HAP-1 (cell line): ENCODE measurements around the gene COL26A1.
"Not testable (repeated sequence)": the region's sequence is repeated elsewhere in the genome, so short reads cannot be mapped to it uniquely, and the experiment has no call there.

Experiments
- DNase-seq, 2 experiments: peaks; one replicate each; pipeline ENCODE4 v3.0.0-alpha.2; 2016 to 2020; ENCODE audit warnings: low spot score in 2 of 2
- H3K27me3 ChIP-seq: fragments of 250-450 bp; sonication (Bioruptor Pico); 2 replicates; pipeline ENCODE4 v1.5.1; 2020; ENCODE audit warnings: low read depth, mild to moderate bottlenecking, moderate library complexity
- H3K36me3 ChIP-seq: fragments of 250-450 bp; sonication (Bioruptor Pico); replicated peaks from 2 replicates; pipeline ENCODE4 v1.5.1; 2020; ENCODE audit warnings: mild to moderate bottlenecking
- H3K4me1 ChIP-seq: fragments of 250-450 bp; sonication (Bioruptor Pico); 2 replicates; pipeline ENCODE4 v1.5.1; 2020; ENCODE audit warnings: mild to moderate bottlenecking
- H3K4me3 ChIP-seq: fragments of 250-450 bp; sonication (Bioruptor Pico); 2 replicates; pipeline ENCODE4 v1.5.1; 2020; ENCODE audit warnings: mild to moderate bottlenecking, moderate library complexity
- H3K9me3 ChIP-seq: fragments of 250-450 bp; sonication (Bioruptor Pico); 2 replicates; pipeline ENCODE4 v1.5.1; 2020; ENCODE audit warnings: mild to moderate bottlenecking, moderate library complexity
- in situ Hi-C: fragments of 300-500 bp; cut with MboI; formaldehyde crosslinking; loops from 3 replicates; pipeline ENCODE4 v1.14.3; 2020; ENCODE audit warnings: low sequenced_read_pairs, inconsistent platforms, mixed read lengths

COL26A1 gene

DNA sequence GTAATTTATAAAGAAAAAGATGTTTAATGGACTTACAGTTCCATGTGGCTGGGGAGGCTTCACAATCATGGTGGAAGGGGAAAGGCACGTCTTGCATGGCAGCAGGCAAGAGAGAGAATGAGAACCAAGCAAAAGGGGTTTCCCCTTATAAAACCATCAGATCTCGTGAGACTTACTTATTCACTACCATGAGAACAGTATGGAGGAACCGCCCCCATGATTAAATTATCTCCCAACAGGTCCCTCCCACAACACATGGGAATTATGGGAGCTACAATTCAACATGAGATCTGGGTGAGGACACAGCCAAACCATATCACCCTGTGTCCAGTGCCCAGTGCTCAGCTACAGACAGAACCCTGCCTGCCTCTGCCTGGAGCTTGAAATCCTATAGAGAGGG lies 197.3 kb downstream of the COL26A1 start:
- H3K4me1 ChIP-seq, H3K9me3 ChIP-seq, H3K27me3 ChIP-seq, in situ Hi-C loops, H3K4me3 ChIP-seq, H3K36me3 ChIP-seq, DNase-seq: not testable (repeated sequence)

DNA sequence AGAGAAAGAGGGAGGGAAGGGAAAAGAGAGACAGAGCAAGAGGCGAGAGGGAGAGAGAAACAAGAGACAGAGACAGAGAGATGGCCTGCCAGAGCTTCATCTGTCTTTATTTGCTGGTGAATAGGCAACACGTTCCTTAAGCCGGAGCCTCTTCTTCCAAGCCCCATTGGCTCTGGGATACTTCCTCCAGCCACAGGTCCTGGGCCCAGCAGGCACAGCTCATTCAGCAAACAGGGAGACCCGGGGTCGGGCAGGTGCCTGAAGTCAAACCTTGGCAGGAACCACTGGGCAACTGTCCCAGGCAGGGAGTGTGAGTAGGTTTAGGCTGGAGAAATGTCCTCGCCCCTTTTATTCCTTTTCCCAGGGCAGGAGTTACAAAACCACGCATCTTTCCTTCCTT lies 198.2 kb downstream of the COL26A1 start:
- Histone ChIP-seq H3K27me3 (no peaks in the 10 kb centered on the region), H3K9me3 (no peaks in the 10 kb centered on the region), H3K4me1 (no peaks in the 10 kb centered on the region), H3K4me3 (no peak overlapping the region), H3K36me3 (no peaks in the 10 kb centered on the region)
- no peak for DNase-seq
- in situ Hi-C loops = no loop called here

DNA sequence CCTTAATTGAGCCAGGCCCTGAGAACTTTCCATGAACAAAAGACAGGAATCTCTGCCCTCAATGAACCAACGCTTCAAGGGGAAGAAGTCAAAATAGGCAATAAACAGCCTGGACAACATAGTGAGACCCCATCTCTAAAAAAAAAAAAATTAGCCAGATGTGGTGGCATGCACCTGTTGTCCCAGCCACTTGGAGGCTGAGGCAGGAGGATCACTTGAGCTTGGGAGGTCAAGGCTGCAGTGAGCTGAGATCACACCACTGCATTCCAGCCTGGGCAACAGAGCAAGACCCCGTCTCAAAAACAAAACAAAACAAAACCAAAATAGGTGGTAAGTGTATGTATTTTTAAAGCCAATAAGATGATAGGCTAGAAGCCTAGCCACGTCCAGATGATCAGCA lies 198.6 kb downstream of the COL26A1 start:
- in situ Hi-C loops, H3K9me3 ChIP-seq, H3K36me3 ChIP-seq, H3K4me3 ChIP-seq, H3K4me1 ChIP-seq, DNase-seq, H3K27me3 ChIP-seq: not testable (repeated sequence)

DNA sequence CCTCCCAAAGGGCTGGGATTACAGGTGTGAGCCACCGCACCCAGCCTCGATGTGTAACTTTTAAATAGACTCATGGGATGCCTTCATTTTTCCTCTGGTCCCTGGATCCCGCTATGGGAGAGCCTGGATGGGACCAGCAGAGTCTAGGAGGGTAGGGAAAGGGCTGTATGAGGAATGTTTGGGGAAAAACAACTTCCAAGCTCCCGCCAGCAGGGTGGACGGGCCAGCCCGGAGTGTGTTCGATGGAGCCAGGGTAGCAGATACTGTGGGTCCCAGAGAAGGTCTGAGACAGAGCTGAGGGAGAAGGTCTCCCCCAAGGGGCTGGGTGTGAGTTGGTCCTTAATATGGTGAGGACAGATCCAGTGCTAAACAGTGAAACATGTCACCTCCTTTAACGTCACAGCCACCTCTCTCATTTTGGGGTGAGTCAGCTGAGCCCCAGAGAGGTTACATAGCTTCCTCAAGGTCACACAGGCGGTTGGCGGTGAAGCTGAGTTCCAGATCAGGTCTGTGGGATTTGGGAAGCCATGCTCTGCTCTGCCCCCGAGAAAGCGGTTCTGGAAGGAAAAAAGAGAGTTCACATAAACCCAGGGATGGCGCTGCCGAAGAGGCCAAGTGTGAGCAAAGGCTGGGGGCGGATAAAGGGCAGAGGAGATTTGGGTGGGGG lies 200.0 kb downstream of the COL26A1 start:
- DNase-seq = no peak
- Histone ChIP-seq H3K27me3 (no peaks in the 10 kb centered on the region), H3K4me1 (no peaks in the 10 kb centered on the region), H3K36me3 (no peaks in the 10 kb centered on the region), H3K4me3 (no peak overlapping the region), H3K9me3 (no peaks in the 10 kb centered on the region)
- in situ Hi-C loops = no loop called here

DNA sequence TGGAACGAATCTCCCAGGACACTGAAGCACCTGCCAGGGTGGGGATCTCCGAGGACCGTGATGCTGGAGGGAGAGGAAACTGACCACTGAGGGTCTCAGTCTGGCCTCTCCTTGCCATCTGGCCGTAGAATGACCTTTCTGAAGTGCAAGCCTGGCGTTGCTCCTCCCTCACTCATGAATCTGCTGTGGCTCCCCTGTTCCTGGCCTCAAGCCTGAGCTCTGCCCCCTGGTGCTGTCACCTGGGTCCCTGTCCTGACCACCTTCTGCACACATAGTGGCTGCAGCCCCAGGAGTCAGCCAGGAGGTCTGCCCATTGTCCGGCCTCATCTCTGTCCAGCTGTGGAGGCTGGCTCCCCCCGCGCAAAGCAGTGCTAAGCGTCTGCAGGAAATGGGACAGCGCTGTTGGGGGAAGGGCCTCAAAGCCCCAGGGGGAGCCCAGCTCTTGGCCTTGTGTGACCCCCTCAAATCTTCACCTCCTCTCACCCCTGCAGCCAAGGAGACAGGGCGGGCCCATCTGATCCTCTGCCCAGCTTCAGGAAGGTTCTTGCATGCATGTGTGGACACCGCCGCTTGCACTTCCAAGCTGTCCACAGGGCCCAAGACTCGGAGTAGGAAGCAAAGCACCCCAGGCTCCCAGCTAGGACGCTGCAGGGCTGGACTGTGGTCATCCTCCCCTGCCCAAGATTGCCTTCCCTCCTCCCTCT lies 200.7 kb downstream of the COL26A1 start:
- H3K36me3 ChIP-seq = no peaks in the 10 kb centered on the region
- no peaks in the 10 kb centered on the region for H3K9me3 ChIP-seq
- in situ Hi-C loops = no loop called here
- H3K4me1 ChIP-seq = no peaks in the 10 kb centered on the region
- H3K27me3 ChIP-seq = no peaks in the 10 kb centered on the region
- DNase-seq = no peak
- H3K4me3 ChIP-seq = no peak overlapping the region

DNA sequence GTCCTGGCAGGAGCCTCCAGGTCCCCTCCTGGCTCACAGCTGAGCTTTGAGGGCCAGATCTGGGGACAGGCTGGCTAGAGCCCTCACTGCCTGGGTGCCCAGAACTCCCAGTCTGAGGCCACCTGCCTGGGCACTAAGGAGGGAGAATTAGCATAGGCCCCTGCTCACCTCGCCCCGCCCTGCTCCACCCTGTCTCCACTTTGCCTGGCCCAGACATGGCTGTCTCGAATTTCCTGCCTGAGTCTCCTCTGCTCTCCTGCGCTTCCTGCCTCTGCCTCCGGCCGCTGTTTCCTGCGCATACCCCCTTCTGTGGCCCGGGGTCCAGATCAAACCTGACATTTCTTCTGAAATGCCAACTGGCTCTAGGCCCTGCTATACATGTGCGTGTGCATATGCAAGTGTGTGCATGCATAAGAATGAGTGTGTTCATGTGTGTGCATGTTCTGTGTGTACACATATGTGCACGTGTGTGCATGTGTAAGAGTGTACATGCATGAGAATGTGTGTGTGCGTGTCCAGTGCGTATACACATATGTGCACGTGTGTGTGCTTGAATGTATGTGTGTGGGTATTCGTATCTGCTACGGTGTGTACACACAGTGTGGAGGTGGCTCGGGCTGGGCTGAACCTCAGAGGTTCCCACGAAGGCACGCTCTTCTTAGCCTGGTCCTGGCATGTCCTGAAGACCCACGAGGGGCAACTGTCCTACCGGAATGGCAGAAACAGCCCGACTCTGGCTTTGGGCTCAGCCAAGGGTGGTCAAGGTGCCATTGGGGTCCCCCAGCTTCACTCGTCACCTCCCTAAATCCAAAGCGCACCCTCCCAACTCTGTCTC lies 201.5 kb downstream of the COL26A1 start:
- no peak for DNase-seq
- Histone ChIP-seq H3K4me3 (no peak overlapping the region), H3K9me3 (no peaks in the 10 kb centered on the region), H3K4me1 (no peaks in the 10 kb centered on the region), H3K36me3 (no peaks in the 10 kb centered on the region), H3K27me3 (no peaks in the 10 kb centered on the region)
- in situ Hi-C loops = no loop called here

DNA sequence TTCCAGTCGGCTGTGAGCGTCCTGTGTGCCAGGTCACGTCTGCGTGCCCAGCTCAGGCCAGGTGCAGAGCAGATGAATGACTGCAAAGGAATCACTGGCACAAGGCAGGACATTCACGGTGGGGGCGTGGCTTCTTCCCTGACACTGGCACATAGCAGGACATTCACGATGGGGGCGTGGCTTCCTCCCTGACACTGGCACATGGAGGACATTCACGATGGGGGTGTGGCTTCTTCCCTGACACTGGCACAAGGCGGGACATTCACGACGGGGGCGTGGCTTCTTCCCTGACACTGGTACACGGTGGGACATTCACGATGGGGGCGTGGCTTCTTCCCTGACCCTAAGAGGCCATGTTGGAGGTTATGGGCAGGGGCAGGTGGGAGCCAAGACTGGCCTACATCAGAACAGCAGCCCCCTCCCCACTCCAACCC lies 202.1 kb downstream of the COL26A1 start:
- H3K4me3 ChIP-seq = no peak overlapping the region
- H3K27me3 ChIP-seq = no peaks in the 10 kb centered on the region
- DNase-seq = peak in 1 of 2 experiments; percentile 52

DNA sequence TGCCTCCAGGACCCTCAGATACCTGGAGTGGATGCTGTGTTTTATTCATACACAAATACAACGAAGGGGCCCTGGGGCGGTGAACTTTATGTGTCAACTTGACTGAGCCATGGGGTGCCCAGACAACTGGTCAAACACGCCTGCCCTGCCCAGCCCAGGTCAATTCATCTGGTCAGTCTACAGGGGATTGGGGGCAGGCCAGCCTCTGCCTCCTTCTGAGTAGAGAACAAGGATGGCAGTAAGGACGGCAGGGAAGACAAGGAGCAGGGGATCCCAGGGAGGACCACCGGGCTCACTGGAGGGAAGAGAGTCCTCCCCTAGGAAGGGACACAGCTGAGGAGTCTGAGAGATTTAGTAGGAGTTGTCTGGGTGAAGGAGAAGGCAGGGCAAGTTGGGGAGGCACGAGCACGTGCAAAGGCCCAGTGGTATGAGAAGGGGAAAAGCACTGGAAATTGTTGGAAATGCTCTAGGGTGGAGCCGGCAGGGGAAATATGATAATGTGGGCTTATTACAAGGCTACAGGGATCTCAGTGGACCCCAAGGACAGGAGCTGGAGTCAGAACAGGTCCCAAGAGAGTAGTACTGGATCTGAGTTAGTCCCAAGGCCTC lies 203.0 kb downstream of the COL26A1 start:
- no peak overlapping the region for H3K4me3 ChIP-seq
- H3K27me3 ChIP-seq = no peaks in the 10 kb centered on the region
- H3K9me3 ChIP-seq = no peaks in the 10 kb centered on the region
- no peak for DNase-seq
- no peaks in the 10 kb centered on the region for H3K4me1 ChIP-seq
- in situ Hi-C loops = no loop called here
- no peaks in the 10 kb centered on the region for H3K36me3 ChIP-seq

More for the DNA sequence above, 202.1 kb downstream of the COL26A1 start:
- in situ Hi-C loops = no loop called here
- Histone ChIP-seq H3K36me3 (no peaks in the 10 kb centered on the region), H3K9me3 (no peaks in the 10 kb centered on the region), H3K4me1 (no peaks in the 10 kb centered on the region)

DNA sequence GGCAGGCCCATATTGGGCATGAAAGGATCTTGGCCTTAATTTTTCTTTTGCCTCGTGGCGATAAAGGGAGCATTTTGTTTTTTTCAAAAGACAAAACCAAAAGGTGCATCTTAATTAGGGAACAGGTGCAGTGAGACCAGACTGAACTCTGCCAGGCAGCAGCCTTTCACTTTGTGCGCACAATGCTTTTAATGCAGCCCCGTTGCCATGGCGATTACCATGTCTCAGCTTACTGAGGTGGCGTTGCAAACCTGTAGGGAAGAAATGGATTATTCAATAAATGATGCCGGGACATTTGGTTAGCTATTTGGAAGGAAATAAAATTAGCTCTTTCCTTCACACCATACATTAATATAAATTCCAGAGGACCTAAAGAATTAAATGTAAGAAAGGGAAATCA lies 204.6 kb downstream of the COL26A1 start:
- Histone ChIP-seq H3K4me3 (no peak overlapping the region), H3K4me1 (no peaks in the 10 kb centered on the region), H3K9me3 (no peaks in the 10 kb centered on the region), H3K36me3 (no peaks in the 10 kb centered on the region), H3K27me3 (no peaks in the 10 kb centered on the region)
- no peak for DNase-seq
- in situ Hi-C loops = no loop called here

DNA sequence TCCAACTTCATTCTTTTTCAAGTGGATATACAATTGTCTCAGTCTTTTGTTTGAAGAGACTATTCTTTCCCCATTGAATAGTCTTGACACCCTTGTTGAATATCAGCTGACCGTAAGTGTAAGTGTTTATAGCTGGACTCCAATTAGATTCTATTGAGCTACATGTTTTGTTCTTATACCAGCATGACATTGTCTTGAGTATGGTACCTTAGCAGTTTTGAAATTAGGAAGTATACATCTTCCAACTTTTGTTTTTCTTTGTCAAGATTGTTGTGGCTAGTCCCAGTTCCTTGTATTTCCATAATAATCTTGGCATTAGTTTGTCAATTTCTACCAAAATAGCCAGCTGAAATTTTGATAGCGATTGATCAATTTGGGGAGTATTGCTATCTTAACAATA lies 209.5 kb downstream of the COL26A1 start:
- in situ Hi-C loops = no loop called here
- no peak overlapping the region for H3K4me3 ChIP-seq
- no peak for DNase-seq

DNA sequence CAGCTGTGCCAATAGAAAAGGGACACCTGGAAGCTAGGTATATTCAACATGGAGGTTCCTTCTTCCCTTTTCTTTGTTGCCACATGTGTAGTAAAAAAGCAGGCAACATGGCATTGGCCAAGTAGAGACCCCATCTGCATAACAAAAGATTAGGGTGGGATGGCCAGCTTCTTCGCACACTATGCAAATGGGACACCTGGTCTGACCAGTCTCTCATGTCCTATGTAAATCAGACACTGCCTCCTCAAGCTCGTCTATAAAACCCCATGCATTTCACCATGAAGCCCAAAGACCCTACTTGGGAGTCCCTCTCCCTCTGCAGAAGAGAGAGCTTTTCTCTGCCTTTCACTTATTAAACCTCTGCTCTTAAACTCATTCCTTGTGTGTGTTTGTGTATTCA lies 212.5 kb downstream of the COL26A1 start:
- in situ Hi-C loops = no loop called here
- Histone ChIP-seq H3K4me3 (no peak overlapping the region), H3K9me3 (no peaks in the 10 kb centered on the region; the same call in 1 of the 2 replicates), H3K36me3 (no peaks in the 10 kb centered on the region), H3K27me3 (no peaks in the 10 kb centered on the region), H3K4me1 (no peaks in the 10 kb centered on the region)
- DNase-seq = peak in 1 of 2 experiments; percentile 8

More for the DNA sequence above, 209.5 kb downstream of the COL26A1 start:
- H3K27me3 ChIP-seq = no peaks in the 10 kb centered on the region
- no peaks in the 10 kb centered on the region for H3K4me1 ChIP-seq
- H3K36me3 ChIP-seq = no peaks in the 10 kb centered on the region
- no peaks in the 10 kb centered on the region; the same call in 1 of the 2 replicates for H3K9me3 ChIP-seq

DNA sequence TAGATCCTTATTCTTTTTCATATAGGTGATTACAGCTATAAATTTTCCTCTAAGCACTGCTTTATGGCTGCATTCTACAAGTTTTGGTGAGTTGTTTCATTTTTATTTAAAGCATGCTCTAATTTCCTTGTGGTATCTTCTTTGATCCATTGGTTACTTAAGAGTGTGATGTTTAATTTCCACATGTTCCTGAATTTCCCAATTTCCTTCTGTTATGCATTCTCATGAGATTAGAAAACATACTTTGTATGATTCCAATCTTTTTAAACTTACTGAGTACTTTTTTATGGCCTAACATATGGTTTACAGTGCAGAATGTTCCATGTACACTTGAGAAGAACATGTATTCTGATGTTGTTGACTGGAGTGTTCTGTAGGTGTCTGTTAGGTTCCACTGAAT lies 213.0 kb downstream of the COL26A1 start:
- no peak overlapping the region for H3K4me3 ChIP-seq
- no peaks in the 10 kb centered on the region for H3K36me3 ChIP-seq
- no peak for DNase-seq
- H3K4me1 ChIP-seq = no peaks in the 10 kb centered on the region
- in situ Hi-C loops = no loop called here
- no peaks in the 10 kb centered on the region; the same call in 1 of the 2 replicates for H3K9me3 ChIP-seq
- H3K27me3 ChIP-seq = no peaks in the 10 kb centered on the region

DNA sequence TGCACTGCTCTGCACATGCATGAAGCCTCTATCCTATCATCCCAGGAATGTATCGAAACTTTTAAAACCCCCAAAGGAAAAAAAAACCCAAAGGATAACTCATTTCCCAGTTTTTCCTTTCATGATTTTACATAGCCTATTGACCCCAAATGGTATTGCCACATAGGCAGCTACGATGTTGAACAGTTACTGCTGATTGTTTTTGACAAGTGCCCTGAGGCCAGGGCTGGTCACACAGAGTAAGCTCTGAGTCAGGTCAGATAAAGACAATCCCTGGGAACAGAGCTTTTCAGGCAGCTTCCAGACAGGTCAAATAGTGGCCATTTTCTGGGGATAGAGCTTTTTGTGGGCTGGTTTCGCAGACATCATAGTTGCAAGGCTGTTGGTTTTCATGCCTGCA lies 214.3 kb downstream of the COL26A1 start:
- H3K4me3 ChIP-seq = no peak overlapping the region
- H3K36me3 ChIP-seq = no peaks in the 10 kb centered on the region
- in situ Hi-C loops = no loop called here
- no peak for DNase-seq
- H3K9me3 ChIP-seq = no peaks in the 10 kb centered on the region; the same call in 1 of the 2 replicates
- no peaks in the 10 kb centered on the region for H3K4me1 ChIP-seq
- H3K27me3 ChIP-seq = no peaks in the 10 kb centered on the region
